NOMO-1 treated with DMSO at 0.1 percent for 48 hours (cell line): ENCODE measurements around the gene FNTB.

Experiments used
- DNase-seq: peaks from one replicate; lab custom pipeline; 2025; ENCODE audit not compliant: unreplicated experiment; lab: John Stamatoyannopoulos, UW

Gene FNTB

DNA sequence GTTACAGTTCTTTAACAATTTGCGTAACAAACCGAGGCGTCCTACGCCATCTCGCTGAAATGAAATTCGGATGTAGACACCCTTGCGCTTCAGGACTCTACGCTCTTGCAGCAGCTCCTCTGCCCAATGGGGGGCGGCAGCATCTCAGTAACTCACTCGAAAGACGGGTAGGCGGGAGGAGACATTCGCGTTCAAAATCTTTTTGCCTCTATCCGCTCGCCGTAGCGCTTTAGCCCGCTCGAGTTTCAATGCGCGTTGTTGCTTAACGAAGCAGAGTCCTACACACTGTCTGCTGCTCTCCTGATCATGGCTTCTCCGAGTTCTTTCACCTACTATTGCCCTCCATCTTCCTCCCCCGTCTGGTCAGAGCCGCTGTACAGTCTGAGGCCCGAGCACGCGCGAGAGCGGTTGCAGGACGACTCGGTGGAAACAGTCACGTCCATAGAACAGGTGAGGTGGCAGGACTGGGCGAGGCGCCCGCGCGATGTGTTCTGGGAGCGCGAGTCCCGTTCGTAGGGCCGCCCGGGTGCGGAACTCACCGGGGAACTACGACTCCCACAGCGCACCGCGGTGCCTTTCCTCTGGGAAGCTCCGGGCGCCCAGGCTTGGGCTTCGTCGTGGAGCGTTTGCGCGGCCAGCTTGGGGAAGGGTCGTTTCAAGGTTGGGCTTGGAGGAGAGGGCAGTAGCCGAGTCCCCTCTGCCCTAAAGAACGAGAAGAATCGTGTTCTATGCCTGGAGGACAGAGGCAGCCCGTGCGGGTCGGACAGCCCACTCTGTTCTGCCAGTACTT lies at the start of gene FNTB:
FNTB (plus strand) TSS at position 248 of the 790 bp plus-strand sequence; CDS start at position 307, 59 bp downstream.
- DNase-seq: peak; percentile 99

- no peak for DNase-seq
Observed at GRCh38 chr14:64937171-64937820, 49.4 kb upstream of the FNTB start.

- no peak for DNase-seq
Observed at GRCh38 chr14:64937821-64938193, 48.9 kb upstream of the FNTB start.

DNA sequence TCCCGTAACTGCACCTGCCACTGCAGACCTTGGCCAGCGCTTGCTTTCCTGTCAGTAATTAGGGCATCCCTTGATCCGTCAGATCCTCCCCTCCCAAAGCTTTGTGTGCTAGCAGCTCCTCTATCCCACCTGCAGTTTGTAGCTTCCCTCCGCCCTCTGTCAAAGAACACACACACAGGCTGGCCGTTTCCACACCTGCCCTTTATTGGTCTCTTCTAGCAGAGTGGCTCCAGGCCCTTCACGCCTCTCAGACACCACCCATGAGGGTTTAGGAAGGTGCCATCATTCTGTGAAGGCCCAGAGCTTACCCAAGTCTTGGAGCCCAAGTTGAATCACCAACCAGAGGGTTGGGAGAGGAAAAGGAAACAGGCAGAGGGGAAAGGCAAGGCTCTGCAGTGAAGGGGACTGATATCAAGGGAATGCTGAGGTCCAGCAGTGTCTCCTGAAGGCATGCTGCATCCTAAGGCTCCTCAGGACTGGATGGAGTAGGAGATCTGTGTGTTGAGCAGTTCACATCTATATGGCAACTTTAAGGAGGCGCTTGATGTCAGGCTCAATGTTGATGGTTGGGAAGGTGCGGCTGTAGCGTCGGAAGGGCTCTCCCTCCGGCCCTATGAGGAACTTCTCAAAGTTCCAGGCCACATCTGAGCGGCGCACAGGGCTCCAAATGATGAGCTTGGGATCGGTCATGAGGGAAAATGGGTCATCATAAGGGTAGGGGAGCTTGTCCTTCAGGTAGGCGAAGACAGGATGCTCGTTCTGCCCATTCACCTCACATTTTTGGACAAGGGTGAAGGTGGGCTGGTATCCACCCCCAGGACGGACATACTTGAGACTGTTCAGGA lies 47.5 kb upstream of the FNTB start:
- DNase-seq: no peak

DNA sequence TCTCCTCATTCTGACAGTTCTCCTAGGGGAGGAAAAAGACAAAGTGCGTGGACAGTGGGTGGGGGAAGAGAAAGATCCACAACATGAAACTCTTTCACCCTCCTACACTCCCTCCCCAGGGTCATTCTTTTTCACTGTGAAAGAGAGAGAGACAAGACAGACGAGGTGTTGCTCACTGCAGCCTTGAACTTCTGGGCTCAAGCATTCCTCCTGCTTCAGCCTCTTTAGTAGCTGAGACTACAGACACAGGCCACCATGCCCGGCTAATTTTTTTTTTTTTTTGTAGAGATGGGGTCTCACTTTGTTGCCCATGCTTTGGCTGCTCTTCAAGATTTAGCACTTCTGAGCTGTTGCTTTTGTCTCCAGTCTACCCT lies 46.9 kb upstream of the FNTB start:
- DNase-seq: no peak

DNA sequence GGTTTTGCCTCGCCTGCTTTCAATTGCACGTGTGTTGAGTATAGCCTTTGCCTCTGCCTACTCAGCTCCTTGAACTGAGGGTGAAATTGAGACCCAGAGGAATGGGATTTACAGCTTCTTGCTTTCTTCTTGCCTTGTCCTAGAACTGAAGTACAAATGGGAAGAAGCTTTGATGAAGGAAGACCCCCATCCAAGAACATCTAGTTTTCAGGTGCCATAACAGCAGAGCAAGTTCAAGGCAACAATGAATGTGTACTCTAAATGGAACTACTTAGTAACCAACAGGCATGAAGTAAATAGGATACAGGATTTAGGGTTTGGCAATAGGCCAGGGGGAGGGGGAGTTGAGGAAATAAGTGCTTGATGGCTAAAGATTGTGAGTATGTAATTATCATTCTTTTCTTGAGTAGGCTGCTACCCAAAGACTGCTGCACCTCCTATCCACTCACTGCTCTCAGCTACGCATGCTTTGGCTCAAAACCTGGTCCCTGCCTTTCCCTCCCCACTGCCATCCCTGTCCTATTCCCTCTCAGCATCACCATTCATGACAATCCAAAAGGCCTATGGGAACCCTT lies 46.3 kb upstream of the FNTB start:
- no peak for DNase-seq

GRCh38 chr14:64942531-64943111 lies 44.1 kb upstream of the FNTB start, which contains the start of gene GPX2:
Gene GPX2, minus strand, starts transcription at chr14:64942745. Its CDS starts 19 bp downstream, at chr14:64942726.
- no peak for DNase-seq

DNA sequence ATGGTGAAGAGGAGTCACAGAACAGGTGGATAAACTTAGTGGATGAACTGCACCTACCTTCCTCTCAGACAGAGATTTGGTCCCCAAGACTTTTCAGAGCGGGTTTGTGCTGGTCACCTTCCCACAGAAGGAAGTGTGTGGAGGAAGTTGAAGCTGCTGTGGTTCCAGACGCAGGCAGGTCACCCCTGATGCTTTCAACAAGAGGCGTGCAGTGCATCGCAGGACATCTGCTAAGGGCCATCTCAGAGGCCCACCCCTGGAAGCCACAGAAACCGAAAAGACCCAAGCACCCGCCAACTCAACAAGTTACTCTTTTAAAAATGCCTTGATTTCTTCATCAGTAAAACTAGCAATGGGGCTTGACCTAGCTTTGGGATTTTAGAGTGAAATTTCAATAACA lies 43.1 kb upstream of the FNTB start:
- no peak for DNase-seq

DNA sequence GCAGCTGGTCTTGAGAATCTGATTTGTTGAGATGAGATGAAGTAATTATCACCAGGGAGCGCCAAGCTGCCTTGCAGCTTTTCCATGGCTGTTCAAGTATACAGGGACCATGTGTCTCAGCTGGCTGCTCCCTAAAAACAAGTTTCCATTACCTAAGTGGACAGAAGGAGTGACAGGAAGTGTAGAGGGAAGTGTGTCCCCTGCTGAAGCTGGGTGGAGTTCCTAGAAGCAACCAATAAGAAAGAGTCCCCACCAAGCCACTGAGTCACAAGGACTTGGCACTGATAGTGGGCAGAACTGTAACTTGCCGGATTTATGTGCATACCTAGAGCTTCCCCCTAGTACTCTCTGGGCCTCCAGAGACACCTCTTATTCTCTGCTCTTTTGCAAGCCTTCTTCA lies 42.7 kb upstream of the FNTB start:
- DNase-seq: no peak

GRCh38 chr14:64944861-64945260 lies 41.8 kb upstream of the FNTB start:
- DNase-seq: no peak

- no peak for DNase-seq
Observed at GRCh38 chr14:64945431-64946178, 41.1 kb upstream of the FNTB start.

- DNase-seq: no peak
Observed at GRCh38 chr14:64946310-64947045, 40.2 kb upstream of the FNTB start.

DNA sequence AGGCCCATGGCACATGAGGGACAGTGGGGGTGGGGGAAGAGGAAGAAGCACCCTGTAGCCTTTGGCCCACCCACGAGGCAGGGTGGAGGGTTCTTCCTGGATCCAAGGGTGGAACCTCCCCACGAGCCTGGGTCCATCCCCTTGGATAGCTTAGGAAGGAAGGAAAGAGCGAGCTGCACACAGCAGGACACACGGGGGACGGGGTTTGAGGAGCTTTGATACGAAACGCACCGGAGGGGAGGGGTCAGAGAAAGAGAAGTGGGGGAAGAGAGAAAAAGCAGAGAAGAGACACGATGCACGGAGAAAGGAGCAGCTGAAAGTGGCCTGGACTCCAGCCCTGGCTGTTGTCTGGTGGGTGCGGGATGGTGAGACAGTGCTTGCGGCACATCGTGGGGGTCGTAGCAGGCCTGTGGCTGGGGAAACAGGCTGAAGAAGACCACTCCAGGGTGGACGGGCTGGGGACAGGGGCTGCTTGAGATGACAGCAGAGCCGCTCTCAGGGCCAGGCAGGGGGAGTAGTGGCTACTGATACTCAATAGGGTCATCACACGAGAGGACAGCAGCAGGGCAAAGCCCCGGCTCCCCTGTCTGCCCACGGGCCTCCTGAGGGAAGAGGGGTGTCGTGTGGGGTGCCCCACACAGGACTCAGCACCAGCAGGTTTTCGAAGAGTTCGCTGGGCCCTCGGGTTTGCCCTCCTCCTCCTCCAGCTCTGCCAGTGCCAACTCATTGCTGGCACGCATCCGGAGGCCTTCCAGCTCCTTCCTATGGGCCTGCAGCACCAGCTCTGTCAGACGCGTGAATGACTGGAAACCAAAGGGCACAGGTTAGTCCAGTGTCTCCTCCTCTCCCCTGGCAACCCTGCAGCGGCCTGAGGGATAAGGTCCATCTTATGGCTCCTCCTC lies 38.7 kb upstream of the FNTB start:
- DNase-seq: no peak

DNA sequence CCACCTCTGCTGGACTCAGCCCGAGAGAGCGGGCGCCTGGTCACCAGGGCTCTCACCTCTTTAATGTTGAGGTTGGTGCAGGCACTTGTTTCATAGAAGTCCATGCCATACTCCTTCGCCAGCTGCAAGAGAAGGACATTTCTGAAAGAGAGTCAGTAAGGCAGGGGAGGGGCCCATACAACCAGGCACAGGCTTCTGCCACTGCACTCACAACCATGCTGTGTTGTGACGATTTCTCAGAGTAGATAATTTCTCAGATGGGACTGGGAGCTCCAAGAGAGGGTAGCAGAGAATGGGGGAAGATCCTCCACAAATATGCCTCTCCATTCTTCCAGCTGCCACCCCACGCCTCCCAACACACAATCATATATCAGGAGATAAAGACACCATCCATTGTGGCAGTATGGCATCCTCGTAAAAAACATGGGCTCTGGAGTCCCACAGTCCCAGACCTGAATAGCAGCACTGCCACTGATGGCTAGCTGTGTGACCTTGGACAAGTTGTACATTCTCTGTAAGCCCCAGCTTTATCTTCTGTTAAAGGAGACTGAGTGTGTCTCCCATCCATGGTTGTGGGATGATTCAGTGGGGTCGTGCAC lies 38.0 kb upstream of the FNTB start:
- no peak for DNase-seq

DNA sequence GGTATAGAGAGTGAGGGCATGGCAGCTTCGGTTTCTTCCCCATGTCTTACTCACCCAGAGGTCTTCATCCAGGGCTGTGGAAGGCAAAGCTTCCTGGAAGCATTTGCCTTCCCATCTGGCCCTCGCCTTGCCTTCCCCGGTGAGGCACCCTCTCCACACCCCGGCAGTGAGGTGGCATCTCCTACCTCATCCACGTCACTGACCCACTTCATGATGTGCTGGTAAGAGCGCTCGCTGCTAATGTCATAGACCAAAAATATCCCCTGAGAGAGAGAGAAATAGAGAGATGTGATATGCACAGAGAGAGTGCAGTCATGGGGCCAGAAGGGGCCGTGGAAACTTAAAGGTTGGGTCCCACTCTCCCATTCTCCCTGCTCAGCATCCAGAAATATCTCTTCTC lies 35.8 kb upstream of the FNTB start:
- DNase-seq: no peak

GRCh38 chr14:64951291-64951690 lies 35.4 kb upstream of the FNTB start:
- DNase-seq: no peak

GRCh38 chr14:64951724-64952123 lies 35.0 kb upstream of the FNTB start:
- DNase-seq: no peak

DNA sequence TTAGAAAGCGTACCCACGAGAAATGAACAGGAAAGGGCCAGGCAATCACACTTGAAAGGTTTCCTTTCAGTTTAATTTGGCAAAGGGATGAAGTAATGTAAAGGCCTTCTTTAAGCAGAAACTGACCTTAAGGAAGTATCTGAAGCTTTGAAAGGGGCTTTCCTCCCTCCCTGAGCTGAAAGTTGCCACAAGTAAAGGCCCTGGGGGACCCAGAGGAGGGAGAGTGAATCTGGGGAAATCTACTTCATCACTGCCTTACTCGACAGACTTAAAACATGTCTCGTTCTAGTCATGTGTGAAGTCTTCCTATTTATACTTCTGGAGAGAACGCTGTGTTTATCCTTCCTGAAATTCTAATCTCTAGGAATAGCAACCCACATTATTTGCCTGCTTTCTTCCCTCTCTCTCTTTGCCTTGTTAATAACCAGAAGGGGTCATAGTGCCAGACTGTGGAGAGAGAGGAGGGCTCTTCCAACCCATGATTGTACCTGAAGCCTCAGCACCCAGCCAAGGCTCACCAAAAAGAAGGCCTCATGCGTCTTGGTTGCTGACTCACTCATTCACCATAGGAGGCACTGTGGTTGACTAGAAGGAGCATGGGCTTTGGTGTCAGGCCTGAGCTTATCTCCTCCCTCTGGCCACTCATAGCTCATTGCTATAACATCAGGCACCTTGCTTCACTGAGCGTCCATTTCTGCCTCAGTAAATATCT lies 33.9 kb upstream of the FNTB start:
- no peak for DNase-seq
